GM12801 (cell line): ENCODE measurements around the gene PHIP.

Source experiments
- TF ChIP-seq, protein P1 (sequence below): IDR thresholded peaks from one replicate; pipeline ENCODE4 v1.5.1; 2011; ENCODE audit warnings: control low read depth; ENCODE audit not compliant: insufficient read length; ENCODE audit errors: extremely low read depth

Gene PHIP

DNA sequence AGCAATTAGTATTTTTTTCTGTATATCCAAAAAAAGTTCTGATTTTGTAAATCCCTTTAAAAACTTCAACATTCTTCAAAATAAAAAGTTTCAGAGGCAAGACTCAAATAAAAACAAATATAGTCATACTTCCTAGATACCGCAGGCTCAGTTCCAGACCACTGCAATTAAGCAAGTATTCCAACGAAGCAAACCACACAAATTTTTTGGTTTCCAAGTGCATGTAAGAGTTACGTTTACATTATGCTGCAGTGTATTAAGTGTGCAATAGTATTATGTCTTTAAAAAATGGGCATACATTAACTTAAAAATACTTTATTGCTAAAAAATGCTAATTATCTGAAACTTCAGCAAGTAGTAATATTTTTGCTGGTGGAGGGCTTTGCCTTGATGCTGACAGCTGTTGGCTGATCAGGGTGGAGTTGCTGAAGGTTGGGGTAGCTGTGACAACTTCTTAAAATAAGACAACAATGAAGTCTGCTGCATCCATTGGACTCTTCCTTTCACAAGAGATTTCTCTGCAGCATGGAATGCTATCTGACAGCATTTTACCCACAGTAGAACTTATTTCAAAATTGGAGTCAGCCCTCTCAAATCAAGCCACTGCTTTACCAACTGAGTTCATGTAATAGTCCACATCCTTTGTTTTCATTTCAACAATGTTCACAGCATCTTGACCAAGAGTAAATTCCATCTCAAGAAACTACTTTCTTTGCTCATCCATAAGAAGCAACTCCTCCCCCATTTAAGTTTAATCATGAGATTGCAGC, 46.0 kb downstream of the PHIP start:
- TF ChIP-seq, protein P1, sequence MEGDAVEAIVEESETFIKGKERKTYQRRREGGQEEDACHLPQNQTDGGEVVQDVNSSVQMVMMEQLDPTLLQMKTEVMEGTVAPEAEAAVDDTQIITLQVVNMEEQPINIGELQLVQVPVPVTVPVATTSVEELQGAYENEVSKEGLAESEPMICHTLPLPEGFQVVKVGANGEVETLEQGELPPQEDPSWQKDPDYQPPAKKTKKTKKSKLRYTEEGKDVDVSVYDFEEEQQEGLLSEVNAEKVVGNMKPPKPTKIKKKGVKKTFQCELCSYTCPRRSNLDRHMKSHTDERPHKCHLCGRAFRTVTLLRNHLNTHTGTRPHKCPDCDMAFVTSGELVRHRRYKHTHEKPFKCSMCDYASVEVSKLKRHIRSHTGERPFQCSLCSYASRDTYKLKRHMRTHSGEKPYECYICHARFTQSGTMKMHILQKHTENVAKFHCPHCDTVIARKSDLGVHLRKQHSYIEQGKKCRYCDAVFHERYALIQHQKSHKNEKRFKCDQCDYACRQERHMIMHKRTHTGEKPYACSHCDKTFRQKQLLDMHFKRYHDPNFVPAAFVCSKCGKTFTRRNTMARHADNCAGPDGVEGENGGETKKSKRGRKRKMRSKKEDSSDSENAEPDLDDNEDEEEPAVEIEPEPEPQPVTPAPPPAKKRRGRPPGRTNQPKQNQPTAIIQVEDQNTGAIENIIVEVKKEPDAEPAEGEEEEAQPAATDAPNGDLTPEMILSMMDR: no peak

DNA sequence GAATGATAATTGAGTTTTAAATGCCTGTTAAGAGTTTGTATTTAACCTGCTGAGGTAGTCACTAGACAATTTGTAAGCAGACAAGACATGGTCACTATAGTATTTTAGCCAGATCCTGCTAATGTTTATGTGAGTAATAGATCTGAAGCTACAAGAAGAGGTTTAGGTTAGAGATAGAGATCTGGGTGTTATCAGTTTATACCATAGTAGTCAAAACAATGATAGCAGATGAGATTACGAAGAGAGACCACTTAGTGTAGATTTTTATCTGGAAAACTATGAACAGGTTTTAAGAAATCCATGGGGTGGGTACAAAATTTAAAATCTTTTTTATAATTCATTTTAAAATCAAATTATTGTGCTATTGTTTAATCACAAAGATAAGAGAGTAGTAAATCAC, 47.5 kb downstream of the PHIP start:
- TF ChIP-seq, protein P1: no peak

DNA sequence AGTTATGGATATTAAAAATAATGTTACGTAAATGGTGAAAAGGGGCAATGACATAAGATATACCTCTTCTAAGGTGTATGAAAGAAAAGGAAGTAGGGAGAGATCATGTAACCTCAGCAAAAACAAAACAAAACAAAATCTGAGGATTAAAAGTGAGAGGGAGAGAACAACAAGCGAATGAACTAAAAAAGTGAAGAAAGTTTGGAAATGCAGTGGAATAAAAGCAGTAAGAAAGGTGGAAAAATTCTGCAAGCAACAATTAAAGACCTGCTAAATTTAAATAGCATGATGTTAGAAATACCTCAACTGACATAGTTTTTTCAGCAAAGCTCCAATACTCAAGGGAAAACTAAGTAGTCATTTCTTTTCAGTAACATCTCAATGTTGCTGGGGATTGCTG, 48.0 kb downstream of the PHIP start:
- TF ChIP-seq, protein P1: no peak

DNA sequence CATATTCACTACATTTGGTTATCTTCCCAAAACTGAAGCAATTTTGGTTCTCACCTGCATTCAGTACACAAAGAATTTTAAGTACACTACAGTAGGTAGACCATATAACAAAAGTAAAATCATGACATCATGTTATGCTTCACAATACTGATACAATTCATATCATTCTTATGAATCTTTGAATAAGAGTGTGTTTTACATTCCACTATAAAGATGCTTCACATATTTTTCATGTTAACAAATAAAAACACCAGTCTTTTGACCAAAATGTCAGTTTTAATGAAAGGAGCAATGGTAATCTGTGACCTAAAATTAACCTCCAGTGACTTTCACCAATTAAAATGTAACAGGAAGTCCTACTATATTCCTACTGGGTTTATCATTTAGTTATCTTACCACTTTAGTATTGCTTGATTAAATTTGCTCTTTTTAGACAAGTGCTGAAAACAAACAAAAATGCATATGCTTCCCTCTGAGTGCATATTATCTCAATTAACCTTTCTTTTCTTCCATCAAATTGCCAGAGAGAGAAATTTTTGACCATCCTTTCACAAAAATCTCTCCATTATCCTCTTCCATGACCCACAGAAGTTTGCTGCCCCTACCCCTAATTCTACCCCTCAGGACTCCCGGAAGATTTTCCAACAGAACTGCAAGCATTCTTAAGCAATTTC, 49.3 kb downstream of the PHIP start:
- TF ChIP-seq, protein P1: no peak

DNA sequence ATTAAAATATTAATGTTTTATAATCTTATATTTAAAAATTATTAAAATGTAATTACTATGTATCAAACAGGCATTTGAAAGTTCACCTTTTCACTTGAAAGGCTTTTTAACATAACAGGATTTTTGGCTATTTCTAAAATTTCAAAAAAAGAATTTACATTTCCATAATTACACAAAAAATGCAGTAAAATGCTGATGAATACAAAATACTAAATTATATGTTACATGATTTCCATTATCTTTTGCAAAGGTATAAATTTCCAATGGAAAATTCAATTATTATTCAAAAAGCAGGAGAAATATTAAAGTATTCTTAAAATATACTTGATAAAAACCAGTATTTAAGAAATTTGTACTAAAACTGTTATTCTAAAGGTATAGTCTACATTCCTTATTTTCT, 66.1 kb downstream of the PHIP start:
- TF ChIP-seq, protein P1: no peak

DNA sequence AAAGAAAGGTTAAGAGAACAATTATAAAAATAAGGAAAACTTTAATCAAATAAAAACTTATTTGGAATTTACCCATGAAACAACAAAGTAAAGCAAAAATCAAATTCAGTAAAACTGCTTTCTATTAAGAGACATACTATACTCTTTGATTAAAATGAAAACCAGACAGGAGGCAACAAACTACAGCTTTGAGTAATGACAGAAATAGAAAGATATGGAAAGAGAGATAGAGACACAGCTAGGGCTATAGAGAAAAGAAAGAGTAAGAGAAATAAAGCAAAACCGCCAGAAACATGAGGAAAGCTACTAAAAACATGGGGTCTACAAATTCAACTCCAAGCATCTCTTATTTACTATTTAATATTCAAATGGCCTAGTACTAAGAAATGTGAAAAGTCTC, 67.6 kb downstream of the PHIP start:
- TF ChIP-seq, protein P1: no peak

DNA sequence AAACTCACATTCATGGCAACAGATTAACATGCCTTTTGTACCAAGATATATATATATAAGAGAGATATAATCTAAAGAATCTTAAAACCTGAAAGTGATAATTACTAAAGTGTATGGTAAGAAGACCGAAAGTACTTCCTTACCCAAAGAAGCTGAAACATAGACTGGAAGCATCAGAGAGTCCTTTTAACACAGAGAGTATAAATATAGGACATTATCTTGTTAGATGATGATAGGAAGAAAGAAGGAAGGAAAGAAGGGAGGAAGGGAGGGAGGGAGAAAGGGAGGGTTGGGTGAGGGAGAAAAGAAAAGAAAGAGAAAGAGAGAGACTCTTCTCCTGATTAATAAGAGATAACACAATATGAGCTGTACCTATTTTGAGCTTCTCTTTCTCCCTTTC, 68.2 kb downstream of the PHIP start:
- TF ChIP-seq, protein P1: no peak
